ENCODE measurements around the gene SCYL1. TPM values are rescaled to one million over a fixed set of nuclear protein-coding genes. Genes with fewer than 3 reads are reported as not detected.

Gene SCYL1
- total RNA-seq, 2 experiments from 2014 or later: 56.8 to 62.9 TPM

DNA sequence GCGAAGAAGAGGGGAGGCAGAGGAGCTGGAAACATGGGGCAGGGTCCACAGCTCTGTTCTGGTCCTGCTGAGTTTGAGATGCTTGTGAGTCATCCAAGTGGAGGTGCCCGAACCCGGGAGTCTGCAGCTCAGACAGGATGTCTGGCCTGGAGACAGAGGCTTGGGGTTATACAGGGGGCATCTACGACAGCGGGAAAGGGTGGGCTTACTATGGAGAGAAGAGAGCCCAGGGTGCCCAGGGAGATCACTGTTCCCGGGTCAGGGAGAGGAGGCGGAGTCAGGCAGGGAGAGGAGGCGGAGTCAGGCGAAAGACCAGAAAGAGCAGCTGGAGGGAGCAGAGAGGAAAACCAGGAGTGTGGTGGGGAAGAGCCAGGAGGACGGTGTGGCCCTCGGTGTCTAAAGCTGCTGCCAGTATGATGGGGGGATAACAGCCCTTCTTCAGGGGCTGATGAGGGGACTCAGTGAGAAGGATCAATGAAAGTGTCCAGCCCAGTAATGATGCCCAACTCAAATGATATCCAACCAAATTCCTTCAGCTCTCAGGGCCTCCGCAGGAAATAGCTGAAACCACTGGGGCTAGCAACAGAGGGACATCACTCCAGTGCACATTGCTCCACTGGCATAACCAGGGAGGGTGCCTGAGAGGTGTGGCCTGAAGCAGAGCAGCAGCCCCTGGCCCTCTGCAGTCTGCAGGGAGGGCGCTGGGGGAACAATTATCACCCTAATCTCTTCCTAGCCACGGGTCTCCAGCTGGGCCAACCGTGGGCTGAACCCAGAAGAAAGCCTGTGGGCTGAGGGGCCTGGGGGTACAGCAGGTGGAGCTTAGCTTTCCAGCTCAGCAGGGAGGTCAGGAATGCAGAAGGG lies 35.9 kb downstream of the SCYL1 start:
- Histone ChIP-seq H3K4me3 (ENCODE audit: low read depth, low read length, poor library complexity, severe bottlenecking) (no peak overlapping the region), H3K9me2 (ENCODE audit: insufficient read depth, low read length) (no peaks in the 10 kb centered on the region), H3K36me3 (ENCODE audit: insufficient read depth, low read length) (no peaks in the 10 kb centered on the region), H3K79me2 (ENCODE audit: insufficient read depth, low read depth, low read length) (no peaks in the 10 kb centered on the region), H2AFZ (ENCODE audit: low read length) (no peak overlapping the region), H4K20me1 (ENCODE audit: insufficient read depth, low read length) (no peaks in the 10 kb centered on the region), H3K4me1 (ENCODE audit: insufficient read depth, low read length, poor library complexity, severe bottlenecking) (peaks cover 13% of the 10 kb centered on the region), H3K4me2 (ENCODE audit: low read length) (no peak overlapping the region), H3K9me3 (ENCODE audit: low read length) (no peaks in the 10 kb centered on the region), H3K27ac (ENCODE audit: low read depth, low read length, poor library complexity, severe bottlenecking) (no peak overlapping the region)
- no peak for DNase-seq (ENCODE audit: low spot score)
- POLR2A ChIA-PET: interaction anchor here (1.1 kb wide), 1 partner anchor 9 kb away, joined by 4 read pairs; no protein-coding TSS in a partner anchor
- CTCF ChIA-PET (ENCODE audit: unreplicated experiment): no interaction called here
- BruUV-seq (replicated peaks): no TSS peak
- TF ChIP-seq EZH2phosphoT487 (IDR thresholded peaks at IDR 0.05; ENCODE audit: borderline replicate concordance, low read depth, low read length): no peak
- TF ChIP-seq, protein P1, sequence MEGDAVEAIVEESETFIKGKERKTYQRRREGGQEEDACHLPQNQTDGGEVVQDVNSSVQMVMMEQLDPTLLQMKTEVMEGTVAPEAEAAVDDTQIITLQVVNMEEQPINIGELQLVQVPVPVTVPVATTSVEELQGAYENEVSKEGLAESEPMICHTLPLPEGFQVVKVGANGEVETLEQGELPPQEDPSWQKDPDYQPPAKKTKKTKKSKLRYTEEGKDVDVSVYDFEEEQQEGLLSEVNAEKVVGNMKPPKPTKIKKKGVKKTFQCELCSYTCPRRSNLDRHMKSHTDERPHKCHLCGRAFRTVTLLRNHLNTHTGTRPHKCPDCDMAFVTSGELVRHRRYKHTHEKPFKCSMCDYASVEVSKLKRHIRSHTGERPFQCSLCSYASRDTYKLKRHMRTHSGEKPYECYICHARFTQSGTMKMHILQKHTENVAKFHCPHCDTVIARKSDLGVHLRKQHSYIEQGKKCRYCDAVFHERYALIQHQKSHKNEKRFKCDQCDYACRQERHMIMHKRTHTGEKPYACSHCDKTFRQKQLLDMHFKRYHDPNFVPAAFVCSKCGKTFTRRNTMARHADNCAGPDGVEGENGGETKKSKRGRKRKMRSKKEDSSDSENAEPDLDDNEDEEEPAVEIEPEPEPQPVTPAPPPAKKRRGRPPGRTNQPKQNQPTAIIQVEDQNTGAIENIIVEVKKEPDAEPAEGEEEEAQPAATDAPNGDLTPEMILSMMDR (conservative IDR thresholded peaks at IDR 0.05; ENCODE audit: low read length): no peak
- intact Hi-C loops (cut with micrococcal nuclease; ENCODE audit: unreplicated experiment): no loop called here

DNA sequence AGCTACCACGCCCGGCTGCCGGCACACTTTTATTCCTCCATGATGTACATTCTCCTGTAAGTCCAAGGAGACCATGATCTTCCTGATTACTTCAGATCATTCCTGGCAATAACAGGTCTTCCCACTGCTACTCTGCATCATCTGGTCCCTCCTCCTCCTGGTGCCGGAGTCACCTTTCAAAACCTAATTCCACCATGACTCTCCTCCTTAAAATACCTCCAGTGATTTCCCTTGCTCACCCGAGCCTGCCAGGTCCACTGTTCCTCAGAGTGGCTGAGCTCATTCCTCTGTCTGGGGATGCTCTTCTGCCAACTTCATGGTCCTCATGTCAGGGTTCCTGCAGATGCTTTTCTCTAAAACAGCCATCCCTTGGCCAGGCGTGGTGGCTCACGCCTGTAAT lies 37.1 kb downstream of the SCYL1 start:
- Histone ChIP-seq H3K27ac (ENCODE audit: low read depth, low read length, poor library complexity, severe bottlenecking) (no peak overlapping the region), H4K20me1 (ENCODE audit: insufficient read depth, low read length) (no peaks in the 10 kb centered on the region), H2AFZ (ENCODE audit: low read length) (no peak overlapping the region), H3K4me1 (ENCODE audit: insufficient read depth, low read length, poor library complexity, severe bottlenecking) (peaks cover 25% of the 10 kb centered on the region), H3K4me2 (ENCODE audit: low read length) (no peak overlapping the region), H3K9me3 (ENCODE audit: low read length) (no peaks in the 10 kb centered on the region), H3K9me2 (ENCODE audit: insufficient read depth, low read length) (no peaks in the 10 kb centered on the region), H3K36me3 (ENCODE audit: insufficient read depth, low read length) (no peaks in the 10 kb centered on the region), H3K79me2 (ENCODE audit: insufficient read depth, low read depth, low read length) (no peaks in the 10 kb centered on the region), H3K4me3 (ENCODE audit: low read depth, low read length, poor library complexity, severe bottlenecking) (no peak overlapping the region)
- TF ChIP-seq, protein P1 (conservative IDR thresholded peaks at IDR 0.05; ENCODE audit: low read length): no peak
- no peak for TF ChIP-seq EZH2phosphoT487 (IDR thresholded peaks at IDR 0.05; ENCODE audit: borderline replicate concordance, low read depth, low read length)
- intact Hi-C loops (cut with micrococcal nuclease; ENCODE audit: unreplicated experiment): no loop called here
- BruUV-seq (replicated peaks): no TSS peak
- ChIA-PET POLR2A (no interaction called here), CTCF (ENCODE audit: unreplicated experiment) (no interaction called here)
- no peak for DNase-seq (ENCODE audit: low spot score)

DNA sequence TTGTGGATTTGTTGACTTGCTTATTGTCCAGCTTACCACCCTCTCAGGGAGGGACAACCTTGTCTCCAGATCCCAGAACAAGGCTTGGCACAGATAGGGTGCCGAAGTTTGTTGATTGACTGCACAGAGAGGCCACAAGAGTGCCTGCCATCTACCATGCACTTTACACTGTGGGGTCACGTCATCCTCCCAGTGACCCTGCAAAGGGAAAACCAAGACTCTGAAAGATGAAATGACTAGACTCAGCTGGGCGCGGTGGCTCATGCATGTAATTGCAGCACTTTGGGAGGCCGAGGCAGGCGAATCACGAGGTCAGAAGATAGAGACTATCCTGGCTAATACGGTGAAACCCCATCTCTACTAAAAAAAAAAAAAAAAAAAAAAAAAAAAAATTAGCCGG lies 37.9 kb downstream of the SCYL1 start:
- Histone ChIP-seq H3K4me3 (ENCODE audit: low read depth, low read length, poor library complexity, severe bottlenecking) (no peak overlapping the region), H3K9me2 (ENCODE audit: insufficient read depth, low read length) (no peaks in the 10 kb centered on the region), H3K9me3 (ENCODE audit: low read length) (no peaks in the 10 kb centered on the region), H3K79me2 (ENCODE audit: insufficient read depth, low read depth, low read length) (0 out of 2 replicates have a peak, but pooled peaks cover under 1% of the 10 kb centered on the region), H2AFZ (ENCODE audit: low read length) (no peak overlapping the region), H3K36me3 (ENCODE audit: insufficient read depth, low read length) (no peaks in the 10 kb centered on the region), H3K4me2 (ENCODE audit: low read length) (no peak overlapping the region), H3K4me1 (ENCODE audit: insufficient read depth, low read length, poor library complexity, severe bottlenecking) (peaks cover 25% of the 10 kb centered on the region), H3K27ac (ENCODE audit: low read depth, low read length, poor library complexity, severe bottlenecking) (no peak overlapping the region), H4K20me1 (ENCODE audit: insufficient read depth, low read length) (no peaks in the 10 kb centered on the region)
- no TSS peak for BruUV-seq (replicated peaks)
- POLR2A ChIA-PET: no interaction called here
- intact Hi-C loops (cut with micrococcal nuclease; ENCODE audit: unreplicated experiment): no loop called here
- CTCF ChIA-PET (ENCODE audit: unreplicated experiment): interaction anchor here (0.9 kb wide), 1 partner anchor 37 kb away, joined by 3 read pairs; no protein-coding TSS in a partner anchor
- no peak for DNase-seq (ENCODE audit: low spot score)
- TF ChIP-seq EZH2phosphoT487 (IDR thresholded peaks at IDR 0.05; ENCODE audit: borderline replicate concordance, low read depth, low read length): no peak
- TF ChIP-seq, protein P1 (conservative IDR thresholded peaks at IDR 0.05; ENCODE audit: low read length): no peak
